Breast epithelium (tissue), 3 donors: ENCODE measurements around the gene LPCAT3.

ENCODE experiments used
- CTCF ChIP-seq, 3 donors: fragments of 450-650 bp; IDR thresholded peaks; one replicate each; pipeline ENCODE4 v1.5.1; 2016 to 2017; ENCODE audit warnings: antibody characterized with exemption in 3 of 3, mild to moderate bottlenecking in 3 of 3, moderate library complexity in 3 of 3
- POLR2AphosphoS5 ChIP-seq, 3 donors: sonication (generic); formaldehyde crosslinking; IDR thresholded peaks; one replicate each; pipeline ENCODE4 v1.6.1; 2017; ENCODE audit warnings: antibody characterized with exemption in 3 of 3

- TF ChIP-seq CTCF (IDR thresholded peaks at IDR 0.05) = no peak
- TF ChIP-seq POLR2AphosphoS5 (IDR thresholded peaks at IDR 0.05) = no peak
Observed at GRCh38 chr12:6979021-6979420, 39.3 kb downstream of the LPCAT3 start.
